Activated T-cell treated with anti-CD3 and anti-CD28 coated beads for 1 hour (primary cell): ENCODE data around the gene TBC1D4.
A peak's percentile ranks its signal among the peaks of the same experiment; 100 is the strongest.

Experiments used
- DNase-seq: peaks from one replicate; pipeline ENCODE4 v3.0.0-alpha.2; 2020; ENCODE audit warnings: low read depth

Gene TBC1D4, protein sequence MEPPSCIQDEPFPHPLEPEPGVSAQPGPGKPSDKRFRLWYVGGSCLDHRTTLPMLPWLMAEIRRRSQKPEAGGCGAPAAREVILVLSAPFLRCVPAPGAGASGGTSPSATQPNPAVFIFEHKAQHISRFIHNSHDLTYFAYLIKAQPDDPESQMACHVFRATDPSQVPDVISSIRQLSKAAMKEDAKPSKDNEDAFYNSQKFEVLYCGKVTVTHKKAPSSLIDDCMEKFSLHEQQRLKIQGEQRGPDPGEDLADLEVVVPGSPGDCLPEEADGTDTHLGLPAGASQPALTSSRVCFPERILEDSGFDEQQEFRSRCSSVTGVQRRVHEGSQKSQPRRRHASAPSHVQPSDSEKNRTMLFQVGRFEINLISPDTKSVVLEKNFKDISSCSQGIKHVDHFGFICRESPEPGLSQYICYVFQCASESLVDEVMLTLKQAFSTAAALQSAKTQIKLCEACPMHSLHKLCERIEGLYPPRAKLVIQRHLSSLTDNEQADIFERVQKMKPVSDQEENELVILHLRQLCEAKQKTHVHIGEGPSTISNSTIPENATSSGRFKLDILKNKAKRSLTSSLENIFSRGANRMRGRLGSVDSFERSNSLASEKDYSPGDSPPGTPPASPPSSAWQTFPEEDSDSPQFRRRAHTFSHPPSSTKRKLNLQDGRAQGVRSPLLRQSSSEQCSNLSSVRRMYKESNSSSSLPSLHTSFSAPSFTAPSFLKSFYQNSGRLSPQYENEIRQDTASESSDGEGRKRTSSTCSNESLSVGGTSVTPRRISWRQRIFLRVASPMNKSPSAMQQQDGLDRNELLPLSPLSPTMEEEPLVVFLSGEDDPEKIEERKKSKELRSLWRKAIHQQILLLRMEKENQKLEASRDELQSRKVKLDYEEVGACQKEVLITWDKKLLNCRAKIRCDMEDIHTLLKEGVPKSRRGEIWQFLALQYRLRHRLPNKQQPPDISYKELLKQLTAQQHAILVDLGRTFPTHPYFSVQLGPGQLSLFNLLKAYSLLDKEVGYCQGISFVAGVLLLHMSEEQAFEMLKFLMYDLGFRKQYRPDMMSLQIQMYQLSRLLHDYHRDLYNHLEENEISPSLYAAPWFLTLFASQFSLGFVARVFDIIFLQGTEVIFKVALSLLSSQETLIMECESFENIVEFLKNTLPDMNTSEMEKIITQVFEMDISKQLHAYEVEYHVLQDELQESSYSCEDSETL (N-terminal part only)

DNA sequence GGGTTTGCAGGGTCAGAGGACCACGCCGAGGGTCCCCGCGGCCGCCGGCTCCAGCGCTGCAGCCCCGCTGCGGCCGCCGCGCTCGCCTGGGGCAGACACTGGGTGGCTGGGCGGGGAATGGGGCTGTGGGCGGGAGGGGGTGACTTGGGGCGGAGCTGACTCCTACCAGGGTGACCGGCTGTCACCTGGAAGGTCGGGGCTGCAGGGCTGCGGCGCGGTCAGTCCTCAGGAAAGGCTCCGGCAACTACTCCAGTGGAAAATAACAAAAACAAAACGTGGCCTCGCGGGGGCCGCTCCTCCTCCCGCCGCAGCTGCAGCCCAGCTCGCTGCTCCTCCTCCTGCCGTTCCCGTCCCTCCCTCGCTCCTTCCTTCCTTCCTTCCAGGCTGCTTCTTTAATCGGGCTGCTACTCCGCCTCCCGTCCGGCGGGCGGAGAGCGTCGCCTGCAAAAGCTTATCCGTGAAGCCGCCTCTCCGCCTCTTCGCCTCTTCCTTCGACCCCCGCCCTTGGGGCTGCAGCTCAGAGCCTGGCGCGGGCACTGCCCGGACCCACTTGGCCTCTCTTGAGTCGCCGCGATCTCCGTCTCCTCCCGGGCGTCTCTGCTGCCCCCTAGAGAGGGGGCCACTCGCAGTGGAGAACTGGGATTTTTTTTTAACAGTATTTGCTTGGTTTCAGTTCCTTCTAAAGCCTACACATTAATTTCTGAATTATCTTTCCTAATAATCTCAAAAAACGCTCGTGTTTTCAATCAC is at the start of gene TBC1D4:
Gene TBC1D4, minus strand, starts transcription at position 100 of the 750 bp plus-strand sequence. CDS start 402 bp downstream, outside the sequence.
- DNase-seq = peak; percentile 27

DNA sequence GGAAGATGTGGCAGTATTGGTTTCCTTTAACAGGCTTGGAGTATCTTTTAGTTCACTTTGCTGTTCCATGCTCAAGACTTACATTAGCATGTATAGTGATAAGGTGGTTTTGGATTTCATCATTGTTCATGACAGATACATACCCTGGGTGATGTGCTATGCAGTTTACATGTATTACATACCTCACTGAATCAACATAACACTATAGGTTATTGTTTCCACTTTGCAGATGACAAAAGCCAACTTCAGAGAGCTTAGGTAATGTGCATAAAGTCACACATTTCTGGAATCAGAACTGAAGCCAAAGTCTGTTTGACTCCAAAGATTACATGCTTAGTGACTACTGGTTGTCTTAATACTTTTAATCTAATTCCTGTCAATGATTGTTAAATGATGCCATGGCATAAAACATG is 48.6 kb upstream of the TBC1D4 start:
- DNase-seq = no peak

- DNase-seq = no peak
Observed at GRCh38 chr13:75521956-75522355, 40.0 kb upstream of the TBC1D4 start.

- no peak for DNase-seq
Observed at GRCh38 chr13:75518439-75519088, 36.6 kb upstream of the TBC1D4 start.

- DNase-seq = no peak
Observed at GRCh38 chr13:75514080-75514995, 32.4 kb upstream of the TBC1D4 start.

GRCh38 chr13:75513271-75513670 is 31.3 kb upstream of the TBC1D4 start:
- DNase-seq = no peak

DNA sequence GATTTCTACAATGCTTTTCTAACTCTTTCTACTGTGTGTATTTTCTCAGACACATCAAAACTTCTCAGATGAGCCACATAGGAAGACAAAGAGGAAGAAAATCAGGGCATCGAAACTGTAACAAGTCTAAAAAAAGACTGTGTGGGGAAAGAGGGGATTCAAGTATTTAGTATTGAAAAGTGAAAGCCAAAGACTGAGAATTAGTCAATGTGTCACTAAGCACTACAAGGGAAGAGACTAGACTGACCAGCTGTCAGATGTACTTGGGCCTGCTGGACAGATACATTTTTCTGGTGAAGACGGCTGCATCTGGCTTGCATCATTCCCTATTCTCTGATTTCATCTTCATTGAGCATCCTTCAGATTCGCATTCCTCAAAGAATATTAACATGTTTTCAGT is 30.3 kb upstream of the TBC1D4 start:
- DNase-seq = no peak

DNA sequence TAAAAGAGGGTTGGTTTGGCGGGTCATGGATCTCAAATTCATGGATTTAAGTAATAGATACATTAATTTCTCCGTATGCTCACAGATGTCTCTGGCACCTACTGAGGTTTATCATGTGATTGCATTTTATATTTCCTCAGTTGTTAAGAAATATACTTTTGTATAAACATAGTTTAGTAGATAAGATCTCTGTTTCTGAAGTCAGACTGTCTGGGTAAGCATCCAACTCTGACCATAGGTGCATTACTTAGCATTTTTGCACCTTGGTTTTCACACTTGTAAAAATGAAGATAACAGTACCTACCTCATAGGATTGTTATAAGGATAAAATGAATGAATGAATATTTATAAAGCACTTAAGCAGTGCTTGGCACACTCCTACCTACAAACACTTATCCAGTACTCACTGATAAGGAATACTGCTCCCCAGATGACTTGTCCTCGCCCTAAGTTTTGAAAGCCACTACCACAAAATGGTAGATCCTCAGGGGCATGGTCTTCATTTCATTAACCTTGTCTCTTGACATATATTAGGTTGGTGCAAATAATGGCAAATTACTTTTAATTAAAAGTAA is 29.2 kb upstream of the TBC1D4 start:
- no peak for DNase-seq

GRCh38 chr13:75508002-75508548 is 26.1 kb upstream of the TBC1D4 start:
- DNase-seq = no peak

- no peak for DNase-seq
Observed at GRCh38 chr13:75507027-75508001, 25.3 kb upstream of the TBC1D4 start.

- no peak for DNase-seq
Observed at GRCh38 chr13:75506018-75506417, 24.0 kb upstream of the TBC1D4 start.

- no peak for DNase-seq
Observed at GRCh38 chr13:75505327-75505726, 23.4 kb upstream of the TBC1D4 start.

DNA sequence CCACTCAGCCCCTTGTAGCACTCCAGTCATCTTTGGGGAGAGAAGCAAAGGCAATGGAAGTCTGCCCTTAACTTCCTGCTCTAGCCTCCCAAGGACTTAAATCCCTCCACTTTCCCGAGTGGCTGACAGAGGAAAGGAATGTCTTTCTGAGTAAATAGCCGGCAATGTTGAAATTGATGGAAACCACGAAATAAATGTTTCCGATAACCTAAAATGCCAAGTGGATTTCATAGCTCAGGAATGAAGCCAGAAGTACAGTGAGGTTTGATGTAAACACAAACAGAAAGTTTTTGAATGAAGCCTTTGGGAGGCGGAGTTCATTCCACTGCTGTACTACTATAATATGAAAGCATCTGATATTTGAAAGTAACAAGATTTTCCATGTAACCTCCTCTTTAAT is 14.0 kb upstream of the TBC1D4 start:
- no peak for DNase-seq

GRCh38 chr13:75494491-75494890 is 12.5 kb upstream of the TBC1D4 start:
- DNase-seq = no peak

GRCh38 chr13:75493156-75493555 is 11.2 kb upstream of the TBC1D4 start:
- no peak for DNase-seq

- DNase-seq = no peak
Observed at GRCh38 chr13:75492389-75492788, 10.4 kb upstream of the TBC1D4 start.

GRCh38 chr13:75491376-75491775 is 9.4 kb upstream of the TBC1D4 start:
- no peak for DNase-seq
